HG03097 (cell line): ENCODE results near the gene PTP4A1.
"Not testable (repeated sequence)": the region's sequence is repeated elsewhere in the genome, so short reads cannot be mapped to it uniquely, and the experiment has no call there.

ENCODE experiments used
- ATAC-seq: cut with Tn5 transposase; IDR thresholded peaks from one replicate; pipeline ENCODE4 v1.9.1; 2021; ENCODE audit not compliant: unreplicated experiment, low FRiP score

PTP4A1 gene

GRCh38 chr6:63572044-63572746 lies at the start of gene PTP4A1, which contains the start of gene LOC128125822:
Gene PTP4A1 (plus strand): TSS chr6:63572480. CDS start chr6:63576881, 4,401 bp downstream.
Gene LOC128125822 (plus strand): TSS chr6:63572480.
- ATAC-seq, result peak; percentile 91

- ATAC-seq, result not testable (repeated sequence)
Measured at GRCh38 chr6:63522911-63523287, 49.4 kb upstream of the PTP4A1 start.

GRCh38 chr6:63523630-63524029 lies 48.6 kb upstream of the PTP4A1 start:
- no peak for ATAC-seq

- no peak for ATAC-seq
Measured at GRCh38 chr6:63525186-63525878, 46.9 kb upstream of the PTP4A1 start.

- ATAC-seq, result no peak
Measured at GRCh38 chr6:63526931-63527330, 45.3 kb upstream of the PTP4A1 start.

GRCh38 chr6:63527658-63528514 lies 44.4 kb upstream of the PTP4A1 start:
- no peak for ATAC-seq

- ATAC-seq, result no peak
Measured at GRCh38 chr6:63529498-63529897, 42.8 kb upstream of the PTP4A1 start.

GRCh38 chr6:63530182-63530581 lies 42.1 kb upstream of the PTP4A1 start:
- ATAC-seq, result no peak

GRCh38 chr6:63530991-63531390 lies 41.3 kb upstream of the PTP4A1 start:
- no peak for ATAC-seq

- ATAC-seq, result no peak
Measured at GRCh38 chr6:63533026-63533425, 39.3 kb upstream of the PTP4A1 start.

GRCh38 chr6:63533952-63534351 lies 38.3 kb upstream of the PTP4A1 start:
- no peak for ATAC-seq

GRCh38 chr6:63537201-63537958 lies 34.9 kb upstream of the PTP4A1 start:
- ATAC-seq, result no peak

GRCh38 chr6:63537959-63538300 lies 34.4 kb upstream of the PTP4A1 start:
- ATAC-seq, result no peak

- ATAC-seq, result no peak
Measured at GRCh38 chr6:63538550-63538949, 33.7 kb upstream of the PTP4A1 start.

GRCh38 chr6:63543001-63543400 lies 29.3 kb upstream of the PTP4A1 start:
- no peak for ATAC-seq

- no peak for ATAC-seq
Measured at GRCh38 chr6:63543982-63544381, 28.3 kb upstream of the PTP4A1 start.

GRCh38 chr6:63546236-63546635 lies 26.0 kb upstream of the PTP4A1 start:
- ATAC-seq, result no peak

- ATAC-seq, result no peak
Measured at GRCh38 chr6:63546697-63547096, 25.6 kb upstream of the PTP4A1 start.

- no peak for ATAC-seq
Measured at GRCh38 chr6:63549076-63549475, 23.2 kb upstream of the PTP4A1 start.

- ATAC-seq, result peak; percentile 99
Measured at GRCh38 chr6:63553208-63553607, 19.1 kb upstream of the PTP4A1 start.

GRCh38 chr6:63553900-63554299 lies 18.4 kb upstream of the PTP4A1 start:
- no peak for ATAC-seq
